Large intestine (tissue), 3 donors: Measurements from ENCODE around the gene STING1. TPM values are rescaled to one million over a fixed set of nuclear protein-coding genes. Genes with fewer than 3 reads are reported as not detected.
A peak's percentile ranks its signal among the peaks of the same experiment; 100 is the strongest.
"Not testable (repeated sequence)": the region's sequence is repeated elsewhere in the genome, so short reads cannot be mapped to it uniquely, and the experiment has no call there.

Source experiments
- DNase-seq, 2 donors: peaks; one replicate each; pipeline versions ENCODE4 v3.0.0 to v3.0.0-alpha.2; 2013
- H3K27ac ChIP-seq: one replicate; pipeline ENCODE4 v1.5.1; 2013; ENCODE audit warnings: low read length
- H3K27me3 ChIP-seq: 2 replicates; pipeline ENCODE4 v1.6.1; 2013; ENCODE audit warnings: low read length; ENCODE audit not compliant: control insufficient read depth, insufficient read depth
- H3K36me3 ChIP-seq: 2 replicates; pipeline ENCODE4 v1.6.1; 2013; ENCODE audit warnings: low read length; ENCODE audit not compliant: control insufficient read depth, insufficient read depth
- H3K4me1 ChIP-seq: one replicate; pipeline ENCODE4 v1.6.1; 2013; ENCODE audit warnings: low read length; ENCODE audit not compliant: control insufficient read depth, insufficient read depth
- H3K4me3 ChIP-seq: one replicate; pipeline ENCODE4 v1.5.1; 2013; ENCODE audit warnings: low read length
- H3K9me3 ChIP-seq: one replicate; pipeline ENCODE4 v1.6.1; 2013; ENCODE audit warnings: mild to moderate bottlenecking, low read depth, low read length, moderate library complexity; ENCODE audit not compliant: control insufficient read depth
- WGBS: methylation state at CpG from one replicate; pipeline ENCODE4 v1.1.5; 2013; ENCODE audit warnings: low lambda C conversion rate; ENCODE audit not compliant: insufficient coverage; 5-methylcytosine and 5-hydroxymethylcytosine counted together
- polyA plus RNA-seq: library from polyadenylated mRNA; unstranded; fragments of 120-200 nt; gene quantifications from one replicate; pipeline ENCODE4 v1.2.1, GENCODE V29; 2013

The STING1 gene
- polyA plus RNA-seq, 1 donor = 19.6 TPM

DNA sequence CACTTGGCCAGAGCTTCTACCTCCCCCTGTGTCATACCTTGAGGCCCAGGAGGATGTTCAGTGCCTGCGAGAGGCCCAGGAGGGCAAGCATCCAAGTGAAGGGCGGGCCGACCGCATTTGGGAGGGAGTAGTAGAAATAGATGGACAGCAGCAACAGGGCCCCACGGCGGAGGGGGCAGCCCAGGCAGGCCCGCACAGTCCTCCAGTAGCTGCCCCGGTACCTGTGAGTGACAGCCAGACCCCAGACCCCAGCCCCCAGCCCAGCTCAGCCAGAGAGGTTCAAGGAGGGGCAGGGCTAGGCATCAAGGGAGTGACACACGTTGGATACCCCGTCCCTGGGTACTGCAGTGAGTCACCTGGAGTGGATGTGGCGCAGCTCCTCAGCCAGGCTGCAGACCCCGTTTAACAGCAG is 1.4 kb downstream of the STING1 start:
- Histone ChIP-seq H3K4me3 (no peak overlapping the region), H3K27ac (peak overlapping the region; percentile 83)

DNA sequence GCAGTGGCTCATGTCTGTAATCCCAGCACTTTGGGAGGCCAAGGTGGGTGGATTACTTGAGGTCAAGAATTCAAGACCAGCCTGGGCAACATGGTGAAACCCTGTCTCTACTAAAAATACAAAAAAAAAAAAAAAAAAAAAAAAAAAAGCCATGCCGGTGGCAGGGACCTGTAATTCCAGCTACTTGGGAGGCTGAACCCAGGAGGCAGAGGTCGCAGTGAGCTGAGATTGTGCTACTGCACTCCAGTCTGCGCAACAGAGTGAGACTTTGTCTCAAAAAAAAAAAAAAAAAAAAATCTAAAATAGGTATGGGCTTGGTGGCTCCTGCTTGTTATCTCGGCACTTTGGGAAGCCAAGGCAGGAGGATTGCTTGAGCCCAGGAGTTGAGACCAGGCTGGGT is 2.8 kb downstream of the STING1 start:
- not testable (repeated sequence) for H3K9me3 ChIP-seq, H3K27ac ChIP-seq, H3K36me3 ChIP-seq, DNase-seq, H3K27me3 ChIP-seq, H3K4me1 ChIP-seq, H3K4me3 ChIP-seq
- WGBS = no CpG with 5 or more reads among the region's 4 CpGs

More for the DNA sequence above, 1.4 kb downstream of the STING1 start:
- Histone ChIP-seq H3K9me3 (no peaks in the 10 kb centered on the region), H3K36me3 (peaks cover 5% of the 10 kb centered on the region), H3K27me3 (no peaks in the 10 kb centered on the region), H3K4me1 (peaks cover 3% of the 10 kb centered on the region)
- no CpG with 5 or more reads among the region's 12 CpGs for WGBS
- DNase-seq = no peak

DNA sequence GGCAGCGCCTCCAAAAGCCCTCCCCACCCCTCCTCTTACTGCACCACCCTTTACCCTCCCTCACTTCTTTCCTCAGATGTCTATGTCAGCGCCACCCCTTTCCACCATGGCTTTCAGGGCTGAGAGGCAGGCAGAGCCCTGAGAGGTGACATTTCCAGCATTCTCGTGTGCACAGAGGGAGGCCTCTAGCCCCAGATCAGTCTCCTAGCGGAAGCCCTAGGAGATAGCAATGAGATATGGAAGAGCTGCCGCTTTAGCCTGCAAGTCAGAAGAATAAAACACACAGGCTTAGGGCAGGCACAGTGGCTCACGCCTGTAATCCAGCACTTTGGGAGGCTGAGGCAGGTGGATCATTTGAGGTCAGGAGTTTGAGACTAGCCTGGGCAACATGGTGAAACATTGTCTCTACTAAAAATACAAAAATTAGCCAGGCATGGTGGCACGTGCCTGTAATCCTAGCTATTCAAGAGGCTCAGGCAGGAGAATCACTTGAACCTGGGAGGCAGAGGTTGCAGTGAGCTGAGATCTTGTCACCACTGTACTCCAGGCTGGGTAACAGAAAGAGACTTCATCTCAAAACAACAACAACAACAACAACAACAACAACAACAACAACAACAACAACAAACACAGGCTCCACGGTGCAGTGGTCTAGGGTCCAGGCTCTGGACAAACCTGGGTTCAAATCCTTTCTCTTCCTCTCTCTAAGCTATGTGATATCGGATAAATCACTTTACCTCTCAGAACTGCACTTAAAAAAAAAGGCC is 3.7 kb downstream of the STING1 start:
- not testable (repeated sequence) for H3K27me3 ChIP-seq, H3K9me3 ChIP-seq, H3K4me1 ChIP-seq, H3K27ac ChIP-seq, H3K4me3 ChIP-seq, H3K36me3 ChIP-seq, DNase-seq
- no CpG with 5 or more reads among the region's 9 CpGs for WGBS

DNA sequence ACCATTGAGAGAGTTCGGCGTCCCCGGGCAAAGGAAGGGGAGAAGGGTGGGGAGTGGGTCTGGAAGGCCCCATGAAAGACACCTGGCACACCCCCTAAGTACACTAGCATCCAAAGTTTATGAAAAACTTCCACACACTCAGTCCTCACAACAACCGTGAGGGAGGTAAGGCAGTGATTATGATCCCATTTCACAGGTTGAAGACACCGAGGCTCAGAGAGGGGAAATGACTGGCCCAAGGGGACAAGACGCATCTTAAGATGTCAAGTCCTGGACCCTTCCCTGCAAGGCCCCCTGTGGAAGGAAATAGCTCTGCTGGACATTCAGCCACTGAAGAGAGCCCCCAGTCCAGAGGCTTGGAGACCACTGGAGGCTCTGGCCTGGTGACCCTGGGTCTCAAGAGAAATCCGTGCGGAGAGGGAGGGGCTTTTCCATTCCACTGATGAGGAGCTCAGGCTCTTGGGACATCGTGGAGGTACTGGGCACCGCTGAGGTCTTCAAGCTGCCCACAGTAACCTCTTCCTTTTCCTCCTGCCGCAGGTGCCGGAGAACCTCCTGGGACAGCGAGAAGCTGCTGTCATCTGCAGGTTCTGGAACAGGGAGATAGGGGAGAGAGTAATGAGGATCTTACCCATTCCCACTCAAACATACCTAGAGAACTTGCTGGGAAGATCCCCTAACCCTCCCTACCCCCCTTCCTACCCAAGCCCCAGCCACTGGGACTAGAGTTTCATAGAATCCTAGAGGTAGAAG is 6.5 kb downstream of the STING1 start:
- H3K9me3 ChIP-seq = no peaks in the 10 kb centered on the region
- H3K27ac ChIP-seq = no peak overlapping the region
- peaks cover 8% of the 10 kb centered on the region for H3K36me3 ChIP-seq
- no peaks in the 10 kb centered on the region for H3K27me3 ChIP-seq
- no peak for DNase-seq
- no peaks in the 10 kb centered on the region for H3K4me1 ChIP-seq
- WGBS = no CpG with 5 or more reads among the region's 13 CpGs
- no peak overlapping the region for H3K4me3 ChIP-seq

DNA sequence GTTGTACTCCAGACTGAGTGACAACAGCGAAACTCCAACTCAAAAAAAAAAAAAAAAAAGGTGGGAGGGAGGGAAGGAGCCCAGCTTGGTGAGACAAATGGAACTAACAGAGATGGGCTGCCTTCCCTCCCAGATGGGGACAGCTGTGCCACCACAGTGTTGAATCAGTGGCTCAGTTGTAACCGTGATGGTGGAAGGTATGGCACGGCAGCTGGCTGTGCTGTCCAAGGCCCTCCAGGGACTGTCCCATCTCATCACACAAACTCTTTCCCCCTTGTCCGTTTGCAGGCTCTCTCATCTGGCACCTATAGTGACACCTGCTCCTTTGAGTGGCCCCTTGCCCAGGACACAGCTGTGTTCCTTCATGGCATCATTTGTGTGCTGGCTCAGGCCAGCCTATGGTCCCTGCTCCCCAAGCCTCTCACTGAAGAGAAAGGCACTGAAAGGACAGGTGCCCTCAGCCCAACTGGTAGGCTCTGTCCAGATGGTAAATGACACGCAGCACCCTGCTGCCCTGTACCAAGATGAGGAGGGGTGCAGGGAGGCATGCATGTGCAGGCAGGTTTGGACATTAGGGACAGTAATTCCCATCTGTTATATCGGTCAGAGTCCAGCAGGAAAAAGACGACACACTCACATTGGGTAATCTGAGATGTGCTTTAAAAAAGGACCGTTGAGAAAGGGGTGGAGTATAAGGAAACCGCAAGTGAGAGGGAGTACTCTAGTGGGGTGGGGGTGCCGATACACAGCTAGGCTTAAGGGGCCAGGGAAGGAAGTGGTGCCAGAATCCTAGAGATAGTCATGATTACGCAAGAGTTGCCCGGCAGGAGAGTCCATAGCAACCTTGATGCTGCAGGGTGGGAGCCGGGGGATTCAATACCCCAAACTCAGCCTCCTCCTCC is 7.4 kb downstream of the STING1 start:
- no peaks in the 10 kb centered on the region for H3K9me3 ChIP-seq
- no CpG with 5 or more reads among the region's 13 CpGs for WGBS
- H3K36me3 ChIP-seq = peaks cover 8% of the 10 kb centered on the region
- no peaks in the 10 kb centered on the region for H3K4me1 ChIP-seq
- no peak overlapping the region for H3K27ac ChIP-seq
- H3K27me3 ChIP-seq = no peaks in the 10 kb centered on the region
- peak in 1 of 2 donors; percentile 51 for DNase-seq
- H3K4me3 ChIP-seq = no peak overlapping the region

DNA sequence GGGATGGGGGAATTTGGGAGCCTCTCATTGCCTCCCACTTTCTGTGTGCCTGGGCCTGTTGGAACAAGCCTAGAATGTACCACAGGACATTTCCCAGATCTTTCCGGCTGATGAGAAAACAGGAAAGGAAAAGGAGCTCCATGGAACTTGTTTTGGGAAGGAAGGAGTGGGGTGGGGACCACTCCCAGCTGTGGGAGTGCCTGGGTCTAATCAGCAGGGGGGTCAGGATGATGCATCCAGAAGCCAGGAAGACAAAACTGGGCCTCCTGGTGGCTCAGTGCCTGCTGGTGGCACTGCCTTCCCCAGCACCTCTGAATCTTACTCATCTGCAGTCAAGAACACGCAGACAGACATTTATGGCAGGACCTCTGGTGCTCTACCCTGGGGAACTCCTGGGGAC is 9.0 kb downstream of the STING1 start:
- no peak overlapping the region for H3K27ac ChIP-seq
- no peaks in the 10 kb centered on the region for H3K27me3 ChIP-seq
- no peak overlapping the region for H3K4me3 ChIP-seq
- H3K9me3 ChIP-seq = no peaks in the 10 kb centered on the region
- H3K4me1 ChIP-seq = no peaks in the 10 kb centered on the region
- peaks cover 6% of the 10 kb centered on the region for H3K36me3 ChIP-seq
- WGBS = no CpG with 5 or more reads among the region's 2 CpGs
- no peak for DNase-seq

DNA sequence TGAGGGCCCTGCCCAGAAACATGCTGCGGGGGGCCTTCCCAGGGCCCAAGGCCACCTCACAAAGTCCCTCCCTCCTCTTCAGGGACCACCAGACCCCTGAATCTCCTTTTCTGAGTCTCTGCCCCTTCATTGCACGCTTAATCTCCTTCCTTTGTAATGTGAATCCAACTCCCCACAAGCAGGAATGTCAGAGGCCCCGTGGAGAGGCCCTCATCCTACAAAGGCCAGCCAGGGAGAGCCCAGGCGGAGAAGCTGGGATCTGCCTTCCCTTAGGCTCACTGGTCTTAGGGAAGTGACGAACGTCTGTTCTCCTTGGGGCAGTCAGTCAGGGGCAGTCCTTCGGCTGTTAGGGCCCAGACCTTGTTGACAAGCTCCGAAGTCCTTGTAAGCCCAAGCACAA is 9.5 kb downstream of the STING1 start:
- Histone ChIP-seq H3K4me1 (no peaks in the 10 kb centered on the region), H3K27ac (no peak overlapping the region), H3K9me3 (no peaks in the 10 kb centered on the region), H3K4me3 (no peak overlapping the region), H3K36me3 (peaks cover 6% of the 10 kb centered on the region), H3K27me3 (no peaks in the 10 kb centered on the region)
- no peak for DNase-seq
- no CpG with 5 or more reads among the region's 8 CpGs for WGBS

DNA sequence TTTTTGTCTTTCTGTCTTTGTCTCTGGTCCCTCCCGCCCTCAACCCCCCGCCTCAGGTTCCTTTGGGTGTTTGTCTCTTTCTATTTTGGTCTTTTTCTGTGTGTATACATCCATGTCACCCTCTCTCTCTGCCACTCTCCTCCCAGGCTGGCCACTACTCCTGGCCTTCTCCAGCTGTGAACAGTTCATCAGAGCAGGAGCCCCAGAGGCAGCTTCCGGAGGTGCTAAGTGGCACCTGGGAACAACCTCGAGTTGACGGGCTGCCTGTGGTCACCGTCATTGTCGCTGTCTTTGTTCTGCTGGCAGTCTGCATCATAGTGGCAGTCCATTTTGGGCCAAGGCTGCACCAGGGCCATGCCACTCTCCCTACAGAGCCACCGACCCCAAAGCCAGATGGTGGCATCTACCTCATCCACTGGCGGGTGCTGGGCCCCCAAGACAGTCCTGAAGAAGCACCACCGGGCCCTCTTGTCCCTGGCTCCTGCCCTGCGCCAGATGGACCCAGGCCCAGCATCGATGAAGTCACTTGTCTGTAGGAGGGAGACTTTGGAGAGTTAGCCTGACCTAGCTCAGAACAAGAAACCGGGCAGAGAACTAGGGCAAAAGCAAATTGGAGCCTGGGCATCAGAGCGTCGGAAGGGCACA is 10.1 kb downstream of the STING1 start:
- no peak for DNase-seq
- Histone ChIP-seq H3K4me1 (no peaks in the 10 kb centered on the region), H3K27me3 (no peaks in the 10 kb centered on the region), H3K4me3 (no peak overlapping the region), H3K9me3 (no peaks in the 10 kb centered on the region), H3K36me3 (peaks cover 6% of the 10 kb centered on the region), H3K27ac (no peak overlapping the region)
- 93% methylated on average over 2 of the region's 15 CpGs for WGBS

DNA sequence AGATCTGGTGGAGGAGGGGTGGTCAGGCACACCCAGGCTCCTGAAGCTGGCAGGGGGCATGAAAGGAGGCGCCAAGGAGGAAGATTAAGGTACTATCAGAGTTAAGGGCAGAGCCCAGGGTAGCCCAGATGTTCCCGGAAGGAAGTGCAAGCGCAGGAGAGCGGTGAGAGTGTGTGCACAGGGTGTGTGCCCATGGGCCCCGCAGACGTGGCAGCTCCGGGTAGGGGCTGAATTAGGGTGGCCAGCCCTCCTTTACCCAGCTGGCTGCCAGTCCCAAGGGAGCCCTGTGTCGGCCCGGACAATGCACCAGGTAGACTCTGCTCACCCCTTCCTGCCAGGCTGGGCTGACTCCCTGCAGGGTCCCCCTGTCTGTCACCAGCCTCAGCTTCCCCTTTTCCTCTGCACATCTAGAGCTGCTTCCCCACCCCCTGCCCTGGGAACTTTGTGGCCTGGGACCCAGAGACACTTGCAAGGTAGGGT is 11.7 kb downstream of the STING1 start, which contains the start of gene SMIM33:
SMIM33 (plus strand) TSS at position 184 of the 480 bp plus-strand sequence; CDS start at position 302, 118 bp downstream.
- H3K27ac ChIP-seq = no peak within 1 kb of the TSS
- H3K4me3 ChIP-seq = no peak within 1 kb of the TSS
- H3K27me3 ChIP-seq = no peaks in the 10 kb centered on the region
- H3K9me3 ChIP-seq = no peaks in the 10 kb centered on the region
- H3K36me3 ChIP-seq = peaks cover under 1% of the 10 kb centered on the region
- H3K4me1 ChIP-seq = no peaks in the 10 kb centered on the region
- no CpG with 5 or more reads among the region's 9 CpGs for WGBS
- DNase-seq = no peak
